GM19463 (cell line): ENCODE results near the gene GPR137B.

Experiments used
- ATAC-seq: cut with Tn5 transposase; IDR thresholded peaks from one replicate; pipeline ENCODE4 v1.9.1; 2021; ENCODE audit warnings: mild to moderate bottlenecking, moderate library complexity; ENCODE audit not compliant: unreplicated experiment

Gene GPR137B

GRCh38 chr1:236114076-236114747 lies 28.1 kb upstream of the GPR137B start:
- ATAC-seq = no peak

- ATAC-seq = no peak
Measured at GRCh38 chr1:236117710-236118109, 24.6 kb upstream of the GPR137B start.

- no peak for ATAC-seq
Measured at GRCh38 chr1:236119943-236120484, 22.3 kb upstream of the GPR137B start.

- ATAC-seq = peak; percentile 52
Measured at GRCh38 chr1:236120721-236121153, 21.6 kb upstream of the GPR137B start.

GRCh38 chr1:236122176-236122575 lies 20.2 kb upstream of the GPR137B start:
- peak; percentile 54 for ATAC-seq

GRCh38 chr1:236123563-236123962 lies 18.8 kb upstream of the GPR137B start:
- ATAC-seq = no peak

- ATAC-seq = no peak
Measured at GRCh38 chr1:236124965-236125364, 17.4 kb upstream of the GPR137B start.

- ATAC-seq = no peak
Measured at GRCh38 chr1:236127045-236127444, 15.3 kb upstream of the GPR137B start.

- ATAC-seq = no peak
Measured at GRCh38 chr1:236128646-236129178, 13.6 kb upstream of the GPR137B start.

GRCh38 chr1:236129306-236129705 lies 13.0 kb upstream of the GPR137B start:
- no peak for ATAC-seq

GRCh38 chr1:236130372-236130771 lies 12.0 kb upstream of the GPR137B start:
- ATAC-seq = no peak

GRCh38 chr1:236131916-236132315 lies 10.4 kb upstream of the GPR137B start:
- ATAC-seq = no peak

- no peak for ATAC-seq
Measured at GRCh38 chr1:236132420-236133046, 9.8 kb upstream of the GPR137B start.

GRCh38 chr1:236133339-236133738 lies 9.0 kb upstream of the GPR137B start:
- ATAC-seq = no peak

GRCh38 chr1:236133802-236134201 lies 8.5 kb upstream of the GPR137B start:
- ATAC-seq = no peak

GRCh38 chr1:236137285-236137852 lies 5.0 kb upstream of the GPR137B start:
- ATAC-seq = no peak

- no peak for ATAC-seq
Measured at GRCh38 chr1:236139495-236139894, 2.8 kb upstream of the GPR137B start.

- ATAC-seq = no peak
Measured at GRCh38 chr1:236140705-236141446, 1.5 kb upstream of the GPR137B start.

- peak; percentile 16 for ATAC-seq
Measured at GRCh38 chr1:236141447-236142252, 689 bp upstream of the GPR137B start.
